ENCODE results near the gene WDR5. TPM values are rescaled to one million over a fixed set of nuclear protein-coding genes. Genes with fewer than 3 reads are reported as not detected.
A peak's percentile ranks its signal among the peaks of the same experiment; 100 is the strongest.

Gene WDR5
- total and polyA plus RNA-seq, 10 donors: 13.8 to 31.3 (median 19.2) TPM

DNA sequence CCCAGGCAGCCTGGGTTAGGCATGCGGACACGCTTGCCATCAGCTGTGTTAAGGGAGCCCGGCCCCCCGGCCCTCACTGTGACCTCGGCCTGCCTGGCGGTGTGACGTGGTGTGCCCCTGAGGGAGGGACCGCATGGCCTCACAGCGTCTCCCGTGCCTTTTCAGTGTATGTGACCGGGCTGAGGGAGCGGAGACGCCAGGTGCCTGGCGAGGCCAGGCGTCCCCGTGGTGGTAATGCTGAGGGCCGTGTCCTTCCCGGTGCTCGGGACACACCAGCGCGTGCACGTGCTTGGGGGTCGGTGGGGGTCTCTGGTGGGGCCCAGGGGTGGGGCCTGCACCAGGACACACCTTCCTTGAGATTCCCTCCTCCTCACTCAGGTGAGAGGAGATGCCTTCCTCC, 17.6 kb downstream of the WDR5 start:
- TF ChIP-seq POLR2A (IDR thresholded peaks at IDR 0.05) (no peak), POLR2AphosphoS5 (IDR thresholded peaks at IDR 0.05) (no peak)
- TF ChIP-seq, protein P1, sequence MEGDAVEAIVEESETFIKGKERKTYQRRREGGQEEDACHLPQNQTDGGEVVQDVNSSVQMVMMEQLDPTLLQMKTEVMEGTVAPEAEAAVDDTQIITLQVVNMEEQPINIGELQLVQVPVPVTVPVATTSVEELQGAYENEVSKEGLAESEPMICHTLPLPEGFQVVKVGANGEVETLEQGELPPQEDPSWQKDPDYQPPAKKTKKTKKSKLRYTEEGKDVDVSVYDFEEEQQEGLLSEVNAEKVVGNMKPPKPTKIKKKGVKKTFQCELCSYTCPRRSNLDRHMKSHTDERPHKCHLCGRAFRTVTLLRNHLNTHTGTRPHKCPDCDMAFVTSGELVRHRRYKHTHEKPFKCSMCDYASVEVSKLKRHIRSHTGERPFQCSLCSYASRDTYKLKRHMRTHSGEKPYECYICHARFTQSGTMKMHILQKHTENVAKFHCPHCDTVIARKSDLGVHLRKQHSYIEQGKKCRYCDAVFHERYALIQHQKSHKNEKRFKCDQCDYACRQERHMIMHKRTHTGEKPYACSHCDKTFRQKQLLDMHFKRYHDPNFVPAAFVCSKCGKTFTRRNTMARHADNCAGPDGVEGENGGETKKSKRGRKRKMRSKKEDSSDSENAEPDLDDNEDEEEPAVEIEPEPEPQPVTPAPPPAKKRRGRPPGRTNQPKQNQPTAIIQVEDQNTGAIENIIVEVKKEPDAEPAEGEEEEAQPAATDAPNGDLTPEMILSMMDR (IDR thresholded peaks at IDR 0.05 in 8 of 11, conservative IDR thresholded peaks at IDR 0.05 in 3 of 11): no peak
- H3K4me3 ChIP-seq: no peak overlapping the region
- no peak overlapping the region for H3K27ac ChIP-seq
- H3K27me3 ChIP-seq (replicated peaks in 1 of 7): no peaks in the 10 kb centered on the region
- intact Hi-C loops (cut with DNase I; ENCODE audit: low total_unique reads): no loop called here
- H3K9me3 ChIP-seq: no peaks in the 10 kb centered on the region
- DNase-seq: no peak
- peaks cover 0 to 17% (median 2%) of the 10 kb centered on the region in 6 donors for H3K4me1 ChIP-seq
- H3K36me3 ChIP-seq: peaks cover 0 to 100% (median 95%) of the 10 kb centered on the region in 6 donors
- 93 to 96% (median 95%) methylated on average over 9 to 23 of the region's 23 CpGs for WGBS, 5 donors

DNA sequence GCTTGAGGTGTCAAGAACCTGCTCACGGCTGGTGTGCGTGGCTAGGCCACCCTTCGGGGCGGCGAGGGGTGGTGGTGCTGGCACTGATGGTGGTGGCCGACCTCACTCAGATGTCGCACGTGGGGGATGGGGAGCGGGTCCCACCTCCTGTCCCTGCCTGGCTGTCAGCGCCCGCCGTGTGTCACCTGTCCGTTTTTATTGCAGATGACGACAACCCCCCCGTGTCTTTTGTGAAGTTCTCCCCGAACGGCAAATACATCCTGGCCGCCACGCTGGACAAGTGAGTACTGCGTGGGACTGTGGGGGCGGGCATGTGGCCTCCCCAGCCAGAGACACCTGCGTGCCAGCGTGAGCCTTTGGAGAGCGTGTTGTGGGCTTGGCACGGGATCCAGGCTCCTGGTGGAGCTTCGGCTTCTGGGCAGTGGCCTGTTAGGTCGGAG, 18.4 kb downstream of the WDR5 start:
- 95 to 96% (median 96%) methylated on average over 21 to 27 of the region's 27 CpGs for WGBS, 5 donors
- Histone ChIP-seq H3K9me3 (no peaks in the 10 kb centered on the region), H3K27me3 (replicated peaks in 1 of 7) (no peaks in the 10 kb centered on the region), H3K4me1 (peaks cover 0 to 17% (median 2%) of the 10 kb centered on the region in 6 donors), H3K27ac (no peak overlapping the region), H3K36me3 (peaks cover 0 to 100% (median 94%) of the 10 kb centered on the region in 6 donors), H3K4me3 (no peak overlapping the region)
- peak in 1 of 3 donors; percentile 24 for TF ChIP-seq POLR2AphosphoS5 (IDR thresholded peaks at IDR 0.05)
- TF ChIP-seq, protein P1 (IDR thresholded peaks at IDR 0.05 in 8 of 11, conservative IDR thresholded peaks at IDR 0.05 in 3 of 11): no peak
- intact Hi-C loops (cut with DNase I; ENCODE audit: low total_unique reads): no loop called here
- no peak for DNase-seq

DNA sequence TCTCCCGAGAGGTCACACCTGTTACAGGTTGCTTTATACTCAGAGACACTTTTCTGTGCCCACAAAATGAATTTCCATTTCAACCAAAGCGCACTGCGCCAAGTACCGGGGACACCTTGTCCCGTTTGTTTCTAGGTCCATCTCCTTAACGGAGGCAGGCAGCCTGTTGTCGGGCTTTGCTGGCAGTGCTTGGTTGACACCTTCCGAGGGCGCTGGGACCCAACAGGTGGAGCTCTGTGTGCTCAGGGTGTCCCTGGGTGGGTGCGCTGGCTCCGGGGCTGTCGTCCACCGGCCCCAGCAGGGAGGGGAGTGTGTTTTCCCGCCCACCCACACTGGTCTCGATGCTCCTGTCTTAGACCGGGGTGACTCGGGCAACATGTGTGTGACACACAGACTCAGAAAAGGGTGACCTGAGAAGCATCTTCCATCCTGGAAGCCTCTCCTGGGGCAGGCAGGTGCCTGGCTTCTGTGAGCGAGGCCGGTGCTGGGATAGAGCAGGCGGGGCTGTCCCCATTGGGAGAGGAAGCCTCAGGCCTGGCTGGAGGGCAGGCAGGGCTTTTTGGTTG, 20.0 kb downstream of the WDR5 start:
- Histone ChIP-seq H3K27ac (no peak overlapping the region), H3K36me3 (peaks cover 0 to 93% (median 81%) of the 10 kb centered on the region in 6 donors), H3K9me3 (no peaks in the 10 kb centered on the region), H3K27me3 (replicated peaks in 1 of 7) (no peaks in the 10 kb centered on the region), H3K4me1 (peaks cover 0 to 7% (median 0%) of the 10 kb centered on the region in 6 donors), H3K4me3 (no peak overlapping the region)
- intact Hi-C loops (cut with DNase I; ENCODE audit: low total_unique reads): no loop called here
- TF ChIP-seq POLR2A (IDR thresholded peaks at IDR 0.05): no peak
- TF ChIP-seq, protein P1 (IDR thresholded peaks at IDR 0.05 in 8 of 11, conservative IDR thresholded peaks at IDR 0.05 in 3 of 11): no peak
- TF ChIP-seq POLR2AphosphoS5 (IDR thresholded peaks at IDR 0.05): no peak
- DNase-seq: no peak
- 96 to 98% (median 96%) methylated on average over 18 to 20 of the region's 20 CpGs for WGBS, 5 donors

DNA sequence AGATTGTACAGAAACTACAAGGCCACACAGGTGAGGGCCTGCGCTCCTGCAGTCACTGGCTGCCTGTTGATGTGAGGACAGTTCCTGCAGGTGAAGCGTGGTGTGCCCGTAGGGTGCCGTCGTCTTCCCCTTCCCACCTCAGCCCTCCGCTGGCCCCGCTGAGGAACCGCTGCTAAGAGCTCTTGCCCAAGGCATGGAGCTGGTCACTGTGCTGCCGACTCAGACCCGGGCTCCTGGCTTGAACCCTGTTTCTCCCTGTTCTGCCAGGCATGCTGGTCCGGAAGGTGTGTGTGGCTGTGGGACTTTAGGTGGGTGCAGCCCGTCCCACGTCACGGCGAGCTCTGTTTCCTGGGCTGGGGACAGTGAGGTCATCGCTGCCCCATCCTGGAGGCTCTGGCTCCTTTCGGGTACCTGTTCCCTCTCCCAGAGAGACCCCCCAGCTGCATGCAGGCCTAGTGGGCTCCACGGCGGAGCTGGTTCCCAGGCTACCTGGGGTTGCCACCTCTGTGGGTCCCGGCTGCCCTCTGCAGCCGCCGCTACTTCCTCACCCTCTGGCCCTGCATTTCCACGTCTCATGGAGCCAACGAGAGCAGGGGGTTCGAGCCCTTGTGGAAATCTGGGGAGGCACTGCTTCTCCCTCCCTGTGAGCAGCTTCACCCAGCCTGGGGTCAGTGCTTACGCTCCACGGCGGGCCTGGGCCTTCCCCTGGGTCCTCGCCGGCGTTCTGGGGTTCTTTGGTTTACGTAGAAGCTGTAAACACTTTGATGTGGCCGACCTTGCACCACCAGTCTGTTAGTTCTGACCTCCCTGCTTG, 20.9 kb downstream of the WDR5 start:
- TF ChIP-seq POLR2AphosphoS5 (IDR thresholded peaks at IDR 0.05) (no peak), POLR2A (IDR thresholded peaks at IDR 0.05) (no peak)
- TF ChIP-seq, protein P1 (IDR thresholded peaks at IDR 0.05 in 8 of 11, conservative IDR thresholded peaks at IDR 0.05 in 3 of 11): no peak
- DNase-seq: peak; percentile 68
- Histone ChIP-seq H3K27me3 (replicated peaks in 1 of 7) (no peaks in the 10 kb centered on the region), H3K4me3 (no peak overlapping the region), H3K27ac (no peak overlapping the region), H3K36me3 (peaks cover 0 to 84% (median 75%) of the 10 kb centered on the region in 6 donors), H3K9me3 (no peaks in the 10 kb centered on the region), H3K4me1 (no peaks in the 10 kb centered on the region)
- 91 to 96% (median 95%) methylated on average over 22 to 33 of the region's 33 CpGs for WGBS, 5 donors
- intact Hi-C loops (cut with DNase I; ENCODE audit: low total_unique reads): no loop called here

All from spleen (tissue), 11 donors.